Measurements from ENCODE around the gene GPRIN1. TPM values are rescaled to one million over a fixed set of nuclear protein-coding genes. Genes with fewer than 3 reads are reported as not detected.
"Not testable (repeated sequence)": the region's sequence is repeated elsewhere in the genome, so short reads cannot be mapped to it uniquely, and the experiment has no call there.

The GPRIN1 gene
- polyA plus RNA-seq, 1 experiment = 4.0 TPM

DNA sequence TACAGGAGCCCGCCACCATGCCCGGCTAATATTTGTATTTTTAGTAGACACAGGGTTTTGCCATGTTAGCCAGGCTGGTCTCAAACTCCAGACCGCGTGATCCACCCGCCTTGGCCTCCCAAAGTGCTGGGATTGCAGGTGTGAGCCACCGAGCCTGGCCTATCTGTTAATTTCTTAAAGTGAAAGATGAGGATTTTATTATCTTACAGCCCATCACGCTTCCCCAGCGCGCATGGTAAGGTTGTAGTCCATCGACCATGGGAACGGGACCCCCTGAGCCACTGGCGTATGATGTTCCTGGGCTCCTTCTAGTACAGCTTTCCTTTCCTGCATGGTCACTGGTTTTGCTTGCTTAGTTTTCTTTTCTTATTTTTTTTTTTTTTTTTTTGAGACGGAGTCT lies 52.1 kb downstream of the GPRIN1 start:
- Histone ChIP-seq H3K27ac (ENCODE audit: low read depth, low read length) (no peak overlapping the region), H3K9me3 (ENCODE audit: control insufficient read depth, insufficient read depth, low read length) (peaks cover 5% of the 10 kb centered on the region), H3K27me3 (ENCODE audit: control insufficient read depth, insufficient read depth, low read length) (peaks cover 10% of the 10 kb centered on the region), H3K4me3 (ENCODE audit: low read depth, low read length) (no peak overlapping the region)
- POLR2A ChIA-PET = no interaction called here
- CTCF ChIA-PET = interaction anchor here (1.1 kb wide), 2 partner anchors 16 to 110 kb away, joined by 3 to 4 read pairs; no protein-coding TSS in a partner anchor
- DNase-seq (ENCODE audit: low read depth, low spot score) = no peak
- TF ChIP-seq, protein P1, sequence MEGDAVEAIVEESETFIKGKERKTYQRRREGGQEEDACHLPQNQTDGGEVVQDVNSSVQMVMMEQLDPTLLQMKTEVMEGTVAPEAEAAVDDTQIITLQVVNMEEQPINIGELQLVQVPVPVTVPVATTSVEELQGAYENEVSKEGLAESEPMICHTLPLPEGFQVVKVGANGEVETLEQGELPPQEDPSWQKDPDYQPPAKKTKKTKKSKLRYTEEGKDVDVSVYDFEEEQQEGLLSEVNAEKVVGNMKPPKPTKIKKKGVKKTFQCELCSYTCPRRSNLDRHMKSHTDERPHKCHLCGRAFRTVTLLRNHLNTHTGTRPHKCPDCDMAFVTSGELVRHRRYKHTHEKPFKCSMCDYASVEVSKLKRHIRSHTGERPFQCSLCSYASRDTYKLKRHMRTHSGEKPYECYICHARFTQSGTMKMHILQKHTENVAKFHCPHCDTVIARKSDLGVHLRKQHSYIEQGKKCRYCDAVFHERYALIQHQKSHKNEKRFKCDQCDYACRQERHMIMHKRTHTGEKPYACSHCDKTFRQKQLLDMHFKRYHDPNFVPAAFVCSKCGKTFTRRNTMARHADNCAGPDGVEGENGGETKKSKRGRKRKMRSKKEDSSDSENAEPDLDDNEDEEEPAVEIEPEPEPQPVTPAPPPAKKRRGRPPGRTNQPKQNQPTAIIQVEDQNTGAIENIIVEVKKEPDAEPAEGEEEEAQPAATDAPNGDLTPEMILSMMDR (IDR thresholded peaks at IDR 0.05; ENCODE audit: low read depth, low read length) = no peak

DNA sequence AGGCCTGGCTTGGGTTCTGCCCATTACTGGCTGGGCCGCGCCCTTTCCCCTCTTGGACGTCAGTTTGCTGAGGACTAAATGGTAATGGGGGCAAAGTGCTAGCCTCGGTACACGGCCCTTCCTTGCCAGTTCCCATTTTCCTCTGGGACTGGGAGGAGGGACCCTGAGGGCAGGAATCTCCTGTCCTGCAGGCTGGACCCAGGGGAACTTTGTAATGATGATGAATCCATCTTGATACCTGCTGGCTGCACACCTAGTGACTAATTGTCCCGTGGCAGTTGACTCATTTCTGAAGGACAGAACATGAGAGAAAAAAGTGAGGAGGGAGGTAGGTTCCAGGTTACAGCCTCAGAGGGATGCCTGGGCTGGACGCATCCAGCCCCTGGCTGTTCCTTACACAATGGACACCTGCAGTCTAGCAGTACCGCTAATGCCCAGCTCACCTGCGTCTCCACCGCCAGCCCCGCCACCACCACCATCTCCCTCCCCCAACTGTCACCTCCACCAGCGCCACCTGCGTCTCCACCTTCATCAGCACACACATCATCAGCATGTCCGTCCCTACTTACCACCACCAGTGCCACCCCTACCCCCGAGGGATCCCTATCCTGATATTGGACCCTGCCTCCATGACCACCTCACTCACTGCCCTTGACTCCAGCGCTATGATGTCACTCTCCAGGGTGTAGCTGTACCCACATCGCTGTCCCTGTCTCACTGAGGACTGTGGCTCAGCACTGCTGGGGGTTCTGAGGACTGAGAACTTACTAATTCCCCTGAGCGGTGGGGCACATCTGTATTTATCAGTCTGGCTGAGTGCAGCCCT lies 56.5 kb downstream of the GPRIN1 start:
- no peak for DNase-seq (ENCODE audit: low read depth, low spot score)
- ChIA-PET POLR2A (interaction anchor here (1.9 kb wide), 1 partner anchor 16 kb away, joined by 9 read pairs; the partner anchor contains the start of gene RNF44), CTCF (no interaction called here)
- Histone ChIP-seq H3K27me3 (ENCODE audit: control insufficient read depth, insufficient read depth, low read length) (peaks cover 11% of the 10 kb centered on the region), H3K27ac (ENCODE audit: low read depth, low read length) (no peak overlapping the region), H3K9me3 (ENCODE audit: control insufficient read depth, insufficient read depth, low read length) (no peaks in the 10 kb centered on the region; the same call in 1 of the 2 replicates), H3K4me3 (ENCODE audit: low read depth, low read length) (no peak overlapping the region)
- TF ChIP-seq, protein P1 (IDR thresholded peaks at IDR 0.05; ENCODE audit: low read depth, low read length) = no peak

DNA sequence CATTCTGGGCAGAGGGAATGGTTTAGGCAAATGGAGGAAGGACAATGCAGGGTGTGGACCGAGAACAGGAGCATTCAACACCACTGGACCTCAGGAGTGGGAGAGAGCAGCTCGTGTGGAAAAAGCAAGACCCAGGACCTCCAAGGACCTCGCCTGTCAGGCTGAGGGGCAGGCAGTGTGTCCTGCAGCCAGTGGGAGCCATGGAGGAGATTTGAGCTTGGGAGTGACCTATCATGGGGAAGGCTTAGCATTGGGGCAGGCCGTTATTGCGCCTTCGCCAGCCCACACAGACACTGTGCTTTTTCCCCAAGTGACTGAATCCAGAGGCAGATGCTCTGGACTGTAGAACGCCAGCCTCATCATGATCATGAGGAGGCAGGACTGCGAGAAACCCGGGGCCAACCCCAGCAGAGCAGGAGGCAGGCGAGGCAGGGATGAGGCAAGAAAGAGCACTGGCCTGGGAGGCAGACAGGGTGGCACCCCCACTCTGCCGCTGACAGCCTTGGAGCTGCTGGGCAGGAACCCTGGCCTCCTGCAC lies 57.6 kb downstream of the GPRIN1 start:
- no peak overlapping the region for H3K4me3 ChIP-seq (ENCODE audit: low read depth, low read length)
- TF ChIP-seq, protein P1 (IDR thresholded peaks at IDR 0.05; ENCODE audit: low read depth, low read length) = no peak
- peaks cover 11% of the 10 kb centered on the region for H3K27me3 ChIP-seq (ENCODE audit: control insufficient read depth, insufficient read depth, low read length)
- no peaks in the 10 kb centered on the region for H3K9me3 ChIP-seq (ENCODE audit: control insufficient read depth, insufficient read depth, low read length)
- ChIA-PET POLR2A (no interaction called here), CTCF (no interaction called here)
- no peak for DNase-seq (ENCODE audit: low read depth, low spot score)
- no peak overlapping the region for H3K27ac ChIP-seq (ENCODE audit: low read depth, low read length)

DNA sequence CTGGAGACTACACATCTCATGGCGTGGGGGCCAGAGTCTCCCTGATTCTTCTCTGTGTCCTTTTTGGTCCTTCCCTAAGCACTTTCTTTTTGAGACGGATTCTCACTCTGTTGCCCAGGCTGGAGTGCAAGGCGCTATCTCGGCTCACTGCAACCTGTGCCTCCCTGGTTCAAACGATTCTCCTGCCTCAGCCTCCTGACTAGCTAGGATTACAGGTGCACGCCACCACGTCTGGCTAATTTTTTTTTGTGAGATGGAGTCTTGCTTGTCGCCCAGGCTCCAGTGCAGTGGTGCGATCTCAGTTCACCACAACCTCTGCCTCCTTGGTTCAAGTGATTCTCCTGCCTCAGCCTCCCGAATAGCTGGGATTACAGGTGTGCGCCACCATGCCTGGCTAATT lies 59.0 kb downstream of the GPRIN1 start:
- DNase-seq (ENCODE audit: low read depth, low spot score); H3K9me3 ChIP-seq (ENCODE audit: control insufficient read depth, insufficient read depth, low read length); POLR2A ChIA-PET; H3K4me3 ChIP-seq (ENCODE audit: low read depth, low read length); H3K27ac ChIP-seq (ENCODE audit: low read depth, low read length); CTCF ChIA-PET: not testable (repeated sequence)
- H3K27me3 ChIP-seq (ENCODE audit: control insufficient read depth, insufficient read depth, low read length) = peaks cover 11% of the 10 kb centered on the region

DNA sequence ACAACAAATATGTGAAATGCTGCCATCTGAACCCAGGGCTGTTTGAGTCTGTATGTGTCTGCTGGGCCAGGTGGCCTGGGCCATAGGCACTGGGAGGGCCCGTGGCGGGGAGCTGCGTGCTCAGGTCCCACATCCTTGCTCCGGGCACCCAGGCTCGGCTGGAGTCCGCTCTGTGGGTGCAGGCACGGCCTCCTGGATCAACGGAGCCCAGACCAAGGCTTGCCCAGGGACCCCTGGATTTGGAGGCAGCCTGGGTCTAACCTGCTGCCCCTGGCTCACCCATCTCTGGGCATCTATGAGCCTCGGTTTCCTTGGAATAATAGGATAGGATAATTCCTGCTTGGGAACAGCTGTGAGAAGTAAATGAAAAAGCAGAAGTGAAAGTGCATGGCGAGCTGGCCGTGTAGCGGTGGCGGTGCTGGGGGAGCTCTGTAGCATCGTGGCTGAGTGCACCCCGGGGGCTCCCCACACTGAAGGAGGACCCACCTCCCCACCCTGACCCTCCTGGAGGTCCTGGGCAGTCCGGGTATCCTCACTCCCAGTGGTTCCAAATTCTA lies 59.6 kb downstream of the GPRIN1 start:
- H3K27me3 ChIP-seq (ENCODE audit: control insufficient read depth, insufficient read depth, low read length) = peaks cover 13% of the 10 kb centered on the region
- H3K9me3 ChIP-seq (ENCODE audit: control insufficient read depth, insufficient read depth, low read length) = no peaks in the 10 kb centered on the region; the same call in 1 of the 2 replicates
- POLR2A ChIA-PET = no interaction called here
- DNase-seq (ENCODE audit: low read depth, low spot score) = no peak
- no peak overlapping the region for H3K27ac ChIP-seq (ENCODE audit: low read depth, low read length)
- CTCF ChIA-PET = no interaction called here
- no peak overlapping the region for H3K4me3 ChIP-seq (ENCODE audit: low read depth, low read length)
- TF ChIP-seq, protein P1 (IDR thresholded peaks at IDR 0.05; ENCODE audit: low read depth, low read length) = no peak

Measured in AG04450 (cell line).